GM21825 (cell line): ENCODE data around the gene CAMTA2.

Experiments used
- ATAC-seq: cut with Tn5 transposase; IDR thresholded peaks from one replicate; pipeline ENCODE4 v1.9.1; 2021; ENCODE audit warnings: mild to moderate bottlenecking, moderate library complexity; ENCODE audit not compliant: unreplicated experiment

Gene CAMTA2

DNA sequence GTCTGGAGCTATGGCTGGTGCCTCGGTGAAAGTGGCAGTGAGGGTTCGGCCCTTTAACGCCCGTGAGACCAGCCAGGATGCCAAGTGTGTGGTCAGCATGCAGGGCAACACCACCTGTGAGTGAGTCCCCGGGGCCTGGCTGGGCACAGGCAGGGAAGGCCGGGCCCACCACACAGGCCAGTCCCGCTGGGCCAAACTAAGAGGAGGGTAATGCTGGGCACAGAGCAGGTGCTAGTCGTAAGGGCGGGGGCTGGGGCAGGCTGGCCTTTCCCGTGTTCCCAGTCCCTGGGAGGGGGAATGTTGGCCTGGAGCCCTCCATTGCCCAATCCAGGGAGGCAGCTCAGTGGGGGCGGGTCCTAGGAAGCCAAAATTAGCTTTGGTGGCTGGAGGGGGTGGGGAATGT, 12.8 kb upstream of the CAMTA2 start:
- no peak for ATAC-seq

DNA sequence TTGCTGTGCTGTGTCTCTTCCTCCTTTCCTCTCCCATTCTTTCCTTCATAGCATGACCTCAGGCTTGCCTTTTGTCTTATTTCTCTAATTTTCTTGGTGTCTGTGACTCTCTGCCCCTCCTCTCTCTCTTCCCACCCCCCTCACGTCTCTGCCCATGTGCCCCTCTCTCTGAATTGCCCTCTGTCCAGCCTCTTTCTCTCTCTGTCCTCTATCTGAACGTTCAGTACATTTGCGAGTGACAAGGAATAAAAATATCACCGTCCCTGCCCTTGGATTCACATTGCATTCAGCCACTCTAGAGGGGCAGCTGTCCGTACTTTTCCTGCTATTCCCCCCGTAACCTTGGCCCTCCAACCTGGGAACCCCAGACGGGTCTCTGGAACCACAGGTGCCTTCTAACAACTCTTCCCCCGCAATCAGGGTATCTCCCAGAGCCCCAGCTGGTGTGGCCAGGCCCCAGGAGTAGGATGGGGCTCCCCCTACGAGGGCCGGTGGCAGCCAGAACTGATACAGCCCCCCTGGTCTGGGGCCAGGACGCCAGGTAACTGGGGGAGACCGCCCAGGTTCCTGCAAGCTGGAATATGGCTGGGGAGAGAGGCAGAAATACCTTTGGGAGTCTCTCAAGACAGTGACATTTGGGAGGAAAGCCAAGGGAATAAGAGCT, 12.1 kb upstream of the CAMTA2 start:
- no peak for ATAC-seq

DNA sequence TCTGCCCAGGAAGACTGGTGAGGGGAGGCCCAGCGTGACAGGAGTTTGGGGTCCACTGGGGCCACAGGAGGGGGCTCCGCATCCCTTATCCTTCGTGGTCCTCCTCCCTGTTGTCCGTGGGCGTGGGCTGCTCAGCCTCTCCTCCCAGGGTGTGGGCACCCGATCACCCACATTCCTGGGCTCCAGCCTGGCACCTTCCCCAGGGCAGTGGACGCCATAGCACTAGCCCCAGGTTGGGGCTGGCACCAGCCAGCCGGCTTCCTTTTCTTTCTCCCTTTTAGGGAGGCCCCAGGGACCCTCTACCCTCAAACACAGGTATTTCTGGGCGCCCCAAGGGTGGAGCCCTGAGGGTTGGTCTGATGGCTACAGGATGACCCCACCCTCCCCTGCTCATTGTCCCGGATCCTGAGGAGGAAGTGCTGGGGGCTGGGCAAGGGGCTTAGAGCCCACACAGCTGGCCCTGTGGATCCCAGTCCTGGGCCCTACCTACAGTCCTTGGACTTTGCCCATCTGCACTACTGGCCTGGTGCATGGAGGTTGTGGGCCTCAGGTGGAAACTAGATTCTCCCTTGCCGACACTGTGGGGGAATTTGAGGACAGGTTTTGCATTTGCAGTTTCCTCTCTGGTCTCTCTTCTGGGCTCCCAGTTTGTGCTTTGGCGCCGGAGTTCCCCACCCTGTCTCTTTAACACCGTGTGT, 11.4 kb upstream of the CAMTA2 start:
- ATAC-seq = no peak

GRCh38 chr17:4998027-4998731, 10.7 kb upstream of the CAMTA2 start:
- peak; percentile 14 for ATAC-seq

- peak; percentile 79 for ATAC-seq
These were observed 10.0 kb upstream of the CAMTA2 start, which contains the start of the genes INCA1 and KIF1C for GRCh38 chr17:4997302-4998026. Gene INCA1, minus strand, starts transcription at chr17:4997522. Its CDS starts 3,085 bp downstream, at chr17:4994437. Gene KIF1C, plus strand, starts transcription at chr17:4997950. Its CDS starts 2,297 bp downstream, at chr17:5000247.

GRCh38 chr17:4994081-4994595, 6.7 kb upstream of the CAMTA2 start:
- ATAC-seq = no peak

- no peak for ATAC-seq
These were observed 492 bp upstream of the CAMTA2 start for GRCh38 chr17:4987767-4988567.

GRCh38 chr17:4986403-4986802, 1.1 kb downstream of the CAMTA2 start:
- no peak for ATAC-seq

DNA sequence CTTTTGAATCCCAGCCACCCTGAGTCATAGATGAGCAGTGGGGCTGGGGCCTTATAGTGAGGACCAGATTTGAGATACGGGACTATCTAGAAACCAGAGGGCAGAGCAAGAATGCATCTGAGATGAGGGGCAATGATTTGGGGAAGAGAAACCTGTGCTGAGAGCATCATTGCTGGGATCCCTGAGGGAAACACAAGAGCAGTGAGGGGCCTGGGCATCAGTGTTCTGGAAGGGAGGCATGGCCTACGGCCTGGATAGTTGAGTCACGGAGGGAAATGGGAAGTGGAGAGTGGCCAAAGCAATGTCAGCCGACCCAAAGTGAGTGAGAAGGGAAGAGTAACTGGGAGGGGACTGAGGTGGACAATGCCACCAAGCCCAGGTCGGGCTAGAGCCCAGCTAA, 5.2 kb downstream of the CAMTA2 start:
- ATAC-seq = no peak

DNA sequence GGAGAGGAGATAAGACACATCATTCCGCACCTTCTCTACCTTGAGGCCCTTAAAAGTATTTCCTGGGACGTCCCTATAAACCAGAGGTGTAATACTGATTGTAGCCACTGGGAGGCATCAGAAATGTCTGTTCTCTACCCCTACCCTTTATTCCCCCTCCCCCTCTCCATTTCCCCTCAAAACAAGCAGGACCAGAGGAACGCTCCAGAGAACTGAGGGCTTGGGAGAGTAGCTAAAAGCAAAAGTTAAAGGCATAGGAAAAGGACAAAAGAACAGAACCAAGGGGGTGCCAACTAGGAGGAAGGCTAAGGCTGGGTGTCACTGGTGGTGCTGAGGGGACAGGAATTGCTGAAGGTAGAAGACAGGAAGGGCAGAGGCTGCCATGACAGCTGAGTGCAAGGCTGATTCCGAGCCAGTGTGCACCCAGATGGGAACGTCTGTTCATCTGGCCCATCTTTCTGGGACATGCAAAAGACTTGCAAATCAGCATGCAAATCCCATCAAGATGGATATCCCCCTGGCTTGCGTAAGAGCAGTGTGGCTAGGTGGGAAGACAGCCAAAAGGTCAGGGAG, 6.7 kb downstream of the CAMTA2 start:
- ATAC-seq = no peak

GRCh38 chr17:4978726-4979125, 8.7 kb downstream of the CAMTA2 start:
- no peak for ATAC-seq

GRCh38 chr17:4974115-4974670, 13.3 kb downstream of the CAMTA2 start:
- no peak for ATAC-seq

DNA sequence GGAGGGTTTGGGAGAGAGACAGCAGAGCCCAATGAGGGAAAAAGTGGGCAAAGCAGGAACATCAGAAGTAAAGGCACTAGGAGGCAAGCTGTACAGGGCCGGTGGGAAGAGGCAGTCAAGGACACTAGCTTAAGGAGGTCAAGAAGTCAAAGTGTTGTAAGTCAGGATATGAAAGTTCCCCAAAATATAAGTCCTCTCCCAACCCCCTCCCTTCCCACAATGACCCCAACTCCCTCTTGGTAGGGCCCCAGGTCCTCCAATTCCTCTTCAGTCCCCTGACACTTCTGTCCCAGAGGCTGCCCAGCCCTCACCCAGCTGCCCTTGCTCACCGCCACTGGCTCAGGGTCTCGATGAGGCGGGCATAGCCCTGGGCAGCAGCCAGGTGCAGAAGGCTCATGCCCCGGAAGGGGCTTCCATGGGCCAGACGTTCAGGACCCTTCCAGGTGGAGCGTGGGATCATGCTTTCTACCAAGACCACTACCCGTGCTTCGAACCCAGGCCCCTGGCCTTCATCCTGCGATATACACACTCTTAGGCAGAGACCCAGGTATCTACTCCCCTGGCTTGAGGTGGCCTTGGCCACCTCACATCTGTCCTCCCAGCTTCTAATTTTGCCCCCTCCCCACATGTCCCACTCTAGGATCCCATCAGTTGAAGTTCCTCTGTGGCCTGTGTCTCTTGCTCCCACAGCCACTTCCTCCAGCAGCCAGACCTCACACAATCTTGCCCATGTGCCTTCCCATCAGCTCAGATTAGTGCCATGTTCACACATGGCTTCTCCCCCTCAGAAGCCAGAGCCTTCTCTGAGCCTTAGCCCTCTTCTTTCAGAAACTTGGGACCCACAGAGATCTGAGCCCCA, 14.0 kb downstream of the CAMTA2 start:
- no peak for ATAC-seq

DNA sequence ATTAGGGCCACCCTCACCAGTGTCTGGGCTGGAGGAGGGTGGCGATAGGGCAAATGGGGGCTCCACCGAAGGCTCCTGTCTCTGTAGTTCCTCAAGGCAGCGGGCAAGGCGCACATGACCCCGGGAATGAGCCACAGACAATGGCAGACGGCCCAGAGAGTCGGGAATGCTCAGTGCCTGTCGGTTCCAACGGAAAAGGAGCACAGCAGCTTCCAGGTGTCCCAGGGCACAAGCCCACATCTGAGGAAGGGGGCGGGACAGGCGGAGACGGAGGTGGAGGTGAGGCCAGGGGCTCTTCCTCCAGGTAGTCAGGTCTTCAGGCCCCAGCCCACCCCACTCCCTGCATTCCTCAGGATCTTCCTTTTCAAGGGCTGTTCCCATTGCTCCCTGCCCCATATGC, 14.7 kb downstream of the CAMTA2 start:
- no peak for ATAC-seq

DNA sequence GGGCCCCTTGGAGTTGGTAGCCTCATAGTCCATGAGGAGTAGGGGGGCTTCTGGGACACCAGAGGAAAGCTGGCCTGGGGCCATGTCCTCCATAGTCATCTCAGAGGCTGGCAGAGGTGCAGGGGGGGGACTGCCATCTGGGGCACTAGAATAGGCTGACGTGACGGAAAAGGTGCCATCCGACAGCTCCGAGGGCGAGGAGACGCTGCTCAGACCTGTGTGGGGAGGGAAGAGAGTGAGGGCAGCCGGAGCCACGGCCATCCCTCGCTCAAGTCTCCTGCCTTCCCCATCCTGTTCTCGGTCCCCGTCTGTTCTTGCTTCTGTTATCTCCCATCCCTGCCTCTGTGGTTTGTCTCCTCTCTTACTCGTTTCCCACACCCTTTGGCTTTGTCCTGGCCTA, 15.2 kb downstream of the CAMTA2 start:
- ATAC-seq = no peak

DNA sequence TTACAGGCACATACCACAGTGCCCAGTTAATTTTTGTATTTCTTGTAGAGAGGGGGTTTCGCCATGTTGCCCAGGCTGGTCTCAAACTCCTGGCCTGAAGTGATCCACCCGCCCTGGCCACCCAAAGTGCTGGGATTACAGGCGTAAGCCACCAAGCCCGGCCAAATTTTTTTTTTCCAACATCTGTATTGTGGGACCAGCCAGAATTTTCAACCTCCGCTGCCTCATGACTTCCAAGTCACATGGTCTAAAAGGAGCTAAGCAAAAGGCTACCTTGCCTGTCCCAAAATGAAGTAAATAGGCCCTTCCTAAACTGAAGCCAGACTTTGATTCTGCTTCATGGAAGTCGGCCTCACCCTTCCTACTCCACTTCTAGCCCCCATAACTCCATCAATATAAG, 15.6 kb downstream of the CAMTA2 start:
- ATAC-seq = no peak

- ATAC-seq = no peak
These were observed 17.2 kb downstream of the CAMTA2 start for GRCh38 chr17:4970273-4970672.

GRCh38 chr17:4969551-4970173, 17.8 kb downstream of the CAMTA2 start:
- ATAC-seq = no peak
